Adrenal gland (tissue), 12 donors: ENCODE measurements around the gene BDNF. TPM values are rescaled to one million over a fixed set of nuclear protein-coding genes. Genes with fewer than 3 reads are reported as not detected.
"Not testable (repeated sequence)": the region's sequence is repeated elsewhere in the genome, so short reads cannot be mapped to it uniquely, and the experiment has no call there.

Experiments
- DNase-seq, 7 donors: peaks; one replicate each; pipeline ENCODE4 v3.0.0-alpha.2; 2019 to 2020
- H3K27ac ChIP-seq, 5 donors: fragments of 200-600 bp; sonication (generic) in 4 of 5; 1 replicate in 3 of 5; 2 replicates in 2 of 5; pipeline versions ENCODE4 v1.5.1 to v1.8.0; 2016 to 2020; ENCODE audit warnings: mild to moderate bottlenecking in 1 of 5
- H3K27me3 ChIP-seq: fragments of 200-600 bp; 2 replicates; pipeline ENCODE4 v1.8.0; 2021
- H3K36me3 ChIP-seq, 2 donors: fragments of 200-600 bp; replicated peaks in 1 of 2; 1 replicate in 1 of 2; 2 replicates in 1 of 2; pipeline versions ENCODE4 v1.5.1 to v1.8.0; 2018 to 2022
- H3K4me1 ChIP-seq, 2 donors: fragments of 200-600 bp; replicated peaks in 1 of 2; 1 replicate in 1 of 2; 2 replicates in 1 of 2; pipeline versions ENCODE4 v1.5.1 to v1.8.0; 2018 to 2021
- H3K4me3 ChIP-seq, 4 donors: fragments of 200-600 bp; sonication (generic) in 3 of 4; one replicate each; pipeline ENCODE4 v1.5.1; 2016 to 2018
- H3K9me3 ChIP-seq, 3 donors: fragments of 200-600 bp; sonication (generic) in 1 of 3; replicated peaks in 1 of 3; 1 replicate in 2 of 3; 2 replicates in 1 of 3; pipeline versions ENCODE4 v1.5.1 to v1.8.0; 2016 to 2021
- POLR2A ChIP-seq, 2 donors: fragments of 450-650 bp; IDR thresholded peaks; one replicate each; pipeline ENCODE4 v1.6.1; 2017; ENCODE audit warnings: antibody characterized with exemption in 2 of 2, mild to moderate bottlenecking in 2 of 2, moderate library complexity in 1 of 2
- WGBS, 4 donors: extraction: QIAGEN DNeasy Blood & Tissue Kit in 2 of 4; methylation state at CpG; one replicate each; pipeline versions ENCODE4 v1.1.5 to v1.1.7; 2013 to 2017; 5-methylcytosine and 5-hydroxymethylcytosine counted together
- intact Hi-C, 2 donors: fragments of 100-400 bp; cut with DNase I; formaldehyde crosslinking; loops; one replicate each; pipeline versions ENCODE4 v1.14.1 to v1.15.0; 2022 to 2023
- polyA plus RNA-seq, 3 donors: library from polyadenylated mRNA; stranded (reverse); fragments of 200-250 nt in 2 of 3; fragments of 350-450 nt in 1 of 3; fragmentation: Illumina TruSeq in 1 of 3; extraction: RNeasy Lipid Tissue Mini Kit (QIAGEN cat#74804) in 1 of 3; gene quantifications; one replicate each; pipeline ENCODE4 v1.2.3, GENCODE V29; 2013 to 2014
- total RNA-seq, 9 donors: library from RNA; depleted of rRNA in 4 of 9; stranded (reverse); fragments of >200 nt in 4 of 9; fragments of 120-200 nt in 1 of 9; fragmentation: NEBNext Ultra II Directional in 1 of 9; extraction: Animal tissue kit (Norgen Biotek cat#: 25700) in 1 of 9; gene quantifications; one replicate each; pipeline versions ENCODE4 v1.1.0 to v1.2.4, GENCODE V29; 2013 to 2023
- TF ChIP-seq, protein P1 (sequence below), 6 experiments: fragments of 450-650 bp in 4 of 6; fragments of 200-600 bp in 2 of 6; sonication (generic) in 1 of 6; IDR thresholded peaks; 1 replicate in 5 of 6; 2 replicates in 1 of 6; pipeline versions ENCODE4 v1.5.1 to v1.8.0; 2016 to 2021; ENCODE audit warnings: antibody characterized with exemption in 6 of 6, mild to moderate bottlenecking in 2 of 6, moderate library complexity in 1 of 6
- donor health status: healthy with polysubstance abuse.
- donor health status: Bipolar disorder and iron deficiency.
- donor health status: DM: yes; HTN: yes; CAD: no.
- donor health status: DM: no; HTN: no; CAD: no.
- donor health status: DM: no; HTN: no; CAD: no.
- donor health status: DM: yes; HTN: yes; CAD: no.

The BDNF gene
- total and polyA plus RNA-seq, 12 donors: under 0.01 to 0.42 (median 0.21) TPM; not detected in 2

DNA sequence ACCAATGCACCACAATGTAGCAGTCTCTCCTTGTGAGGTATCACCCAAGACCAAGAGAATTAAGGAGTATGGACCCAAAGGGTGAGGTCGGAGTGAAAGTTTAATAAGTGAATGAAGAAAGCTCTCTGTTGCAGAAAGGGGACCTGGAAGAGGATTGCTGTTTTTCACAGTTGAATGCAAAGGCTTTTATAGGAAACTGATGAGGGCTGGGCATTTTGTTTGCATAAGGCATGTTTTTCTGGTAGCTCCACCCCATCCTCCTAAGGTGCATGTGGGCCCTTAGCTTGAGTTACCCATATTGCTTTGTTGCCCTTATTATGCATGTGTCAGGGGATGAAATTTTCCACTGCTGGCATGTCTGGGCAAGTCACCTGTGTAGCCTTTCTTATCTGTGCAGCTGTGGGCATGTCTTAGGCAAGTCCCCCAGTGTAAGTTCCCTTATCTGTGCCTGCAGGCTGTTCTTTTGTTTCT is 64.7 kb downstream of the BDNF start:
- Histone ChIP-seq H3K27me3 (no peaks in the 10 kb centered on the region), H3K4me1 (no peaks in the 10 kb centered on the region), H3K27ac (no peak overlapping the region), H3K9me3 (no peaks in the 10 kb centered on the region), H3K36me3 (no peaks in the 10 kb centered on the region), H3K4me3 (no peak overlapping the region)
- WGBS, 4 donors: 78 to 89% (median 85%) methylated on average over 1 of the region's 1 CpG
- intact Hi-C loops: no loop called here
- DNase-seq: no peak
- TF ChIP-seq, protein P1, sequence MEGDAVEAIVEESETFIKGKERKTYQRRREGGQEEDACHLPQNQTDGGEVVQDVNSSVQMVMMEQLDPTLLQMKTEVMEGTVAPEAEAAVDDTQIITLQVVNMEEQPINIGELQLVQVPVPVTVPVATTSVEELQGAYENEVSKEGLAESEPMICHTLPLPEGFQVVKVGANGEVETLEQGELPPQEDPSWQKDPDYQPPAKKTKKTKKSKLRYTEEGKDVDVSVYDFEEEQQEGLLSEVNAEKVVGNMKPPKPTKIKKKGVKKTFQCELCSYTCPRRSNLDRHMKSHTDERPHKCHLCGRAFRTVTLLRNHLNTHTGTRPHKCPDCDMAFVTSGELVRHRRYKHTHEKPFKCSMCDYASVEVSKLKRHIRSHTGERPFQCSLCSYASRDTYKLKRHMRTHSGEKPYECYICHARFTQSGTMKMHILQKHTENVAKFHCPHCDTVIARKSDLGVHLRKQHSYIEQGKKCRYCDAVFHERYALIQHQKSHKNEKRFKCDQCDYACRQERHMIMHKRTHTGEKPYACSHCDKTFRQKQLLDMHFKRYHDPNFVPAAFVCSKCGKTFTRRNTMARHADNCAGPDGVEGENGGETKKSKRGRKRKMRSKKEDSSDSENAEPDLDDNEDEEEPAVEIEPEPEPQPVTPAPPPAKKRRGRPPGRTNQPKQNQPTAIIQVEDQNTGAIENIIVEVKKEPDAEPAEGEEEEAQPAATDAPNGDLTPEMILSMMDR (IDR thresholded peaks at IDR 0.05): no peak
- TF ChIP-seq POLR2A (IDR thresholded peaks at IDR 0.05): no peak

DNA sequence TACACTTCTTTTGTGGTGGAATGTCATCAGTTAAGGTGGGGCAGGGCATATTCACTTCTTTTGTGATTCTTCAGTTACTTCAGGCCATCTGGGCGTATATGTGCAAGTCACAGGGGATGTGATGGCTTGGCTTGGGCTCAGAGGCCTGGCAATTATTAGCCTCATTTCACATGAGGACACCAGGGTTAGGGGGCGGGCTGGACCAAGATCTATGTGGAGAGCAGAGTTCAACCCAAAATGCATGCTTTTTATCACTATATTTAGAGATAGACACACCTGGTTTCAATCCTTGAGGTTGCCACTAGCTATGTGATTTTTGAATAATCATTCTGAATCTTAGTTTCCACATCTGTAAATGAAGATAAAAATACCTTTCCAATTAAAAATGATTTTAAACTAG is 65.5 kb downstream of the BDNF start:
- H3K27ac ChIP-seq, H3K36me3 ChIP-seq, DNase-seq, H3K4me3 ChIP-seq, H3K27me3 ChIP-seq, intact Hi-C loops, H3K9me3 ChIP-seq, H3K4me1 ChIP-seq: not testable (repeated sequence)
- 60 to 92% (median 90%) methylated on average over 1 to 2 of the region's 2 CpGs for WGBS, 4 donors

GRCh38 chr11:27634282-27634681 is 66.0 kb downstream of the BDNF start:
- H3K27ac ChIP-seq, H3K4me1 ChIP-seq, H3K36me3 ChIP-seq, H3K9me3 ChIP-seq, DNase-seq, H3K27me3 ChIP-seq, intact Hi-C loops, H3K4me3 ChIP-seq: not testable (repeated sequence)
- 92 to 94% (median 93%) methylated on average over 10 of the region's 10 CpGs for WGBS, 4 donors

DNA sequence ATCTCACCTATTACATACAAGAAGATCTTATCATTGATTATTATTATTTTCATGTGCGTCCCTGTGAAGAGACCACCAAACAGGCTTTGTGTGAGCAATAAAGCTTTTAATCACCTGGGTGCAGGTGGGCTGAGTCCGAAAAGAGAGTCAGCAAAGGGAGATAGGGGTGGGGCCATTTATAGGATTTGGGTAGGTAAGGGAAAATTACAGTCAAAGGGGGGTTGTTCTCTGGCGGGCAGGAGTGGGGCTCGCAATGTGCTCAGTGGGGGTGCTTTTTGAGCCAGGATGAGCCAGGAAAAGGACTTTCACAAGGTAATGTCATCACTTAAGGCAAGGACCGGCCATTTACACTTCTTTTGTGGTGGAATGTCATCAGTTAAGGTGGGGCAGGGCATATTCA is 71.2 kb downstream of the BDNF start:
- DNase-seq, H3K4me3 ChIP-seq, H3K4me1 ChIP-seq, intact Hi-C loops, H3K9me3 ChIP-seq, H3K36me3 ChIP-seq, H3K27ac ChIP-seq, H3K27me3 ChIP-seq: not testable (repeated sequence)
- WGBS, 4 donors: 83 to 97% (median 87%) methylated on average over 4 to 5 of the region's 5 CpGs

- H3K27me3 ChIP-seq: no peaks in the 10 kb centered on the region
- H3K4me1 ChIP-seq: no peaks in the 10 kb centered on the region
- no peaks in the 10 kb centered on the region for H3K9me3 ChIP-seq
- no peak overlapping the region for H3K27ac ChIP-seq
- no peak overlapping the region for H3K4me3 ChIP-seq
- WGBS, 4 donors: 74 to 100% (median 90%) methylated on average over 1 of the region's 1 CpG
- no peak for DNase-seq
- H3K36me3 ChIP-seq: no peaks in the 10 kb centered on the region
- TF ChIP-seq, protein P1 (IDR thresholded peaks at IDR 0.05): no peak
- no peak for TF ChIP-seq POLR2A (IDR thresholded peaks at IDR 0.05)
- intact Hi-C loops: no loop called here
These were observed 72.3 kb downstream of the BDNF start for GRCh38 chr11:27627979-27628378.

GRCh38 chr11:27626938-27627586 is 73.2 kb downstream of the BDNF start:
- Histone ChIP-seq H3K9me3 (no peaks in the 10 kb centered on the region), H3K4me1 (no peaks in the 10 kb centered on the region), H3K27ac (no peak overlapping the region), H3K4me3 (no peak overlapping the region), H3K36me3 (no peaks in the 10 kb centered on the region), H3K27me3 (no peaks in the 10 kb centered on the region)
- TF ChIP-seq, protein P1 (IDR thresholded peaks at IDR 0.05): no peak
- TF ChIP-seq POLR2A (IDR thresholded peaks at IDR 0.05): no peak
- DNase-seq: no peak
- 91 to 98% (median 94%) methylated on average over 4 of the region's 4 CpGs for WGBS, 4 donors
- intact Hi-C loops: no loop called here
